H9 (cell line): ENCODE measurements around the gene STK32C. TPM values are rescaled to one million over a fixed set of nuclear protein-coding genes. Genes with fewer than 3 reads are reported as not detected.

Source experiments
- DNase-seq: peaks from one replicate; pipeline ENCODE4 v3.0.0-alpha.2; 2017
- H2AFZ ChIP-seq: one replicate; pipeline ENCODE4 v1.6.1; 2013; ENCODE audit warnings: mild to moderate bottlenecking, low read length, control low read depth, moderate library complexity
- H2AK5ac ChIP-seq: 2 replicates; pipeline ENCODE4 v1.6.1; 2013; ENCODE audit warnings: low read length, control low read depth, mixed read lengths; ENCODE audit not compliant: insufficient read length
- H2BK120ac ChIP-seq: one replicate; pipeline ENCODE4 v1.6.1; 2013; ENCODE audit warnings: low read depth, mild to moderate bottlenecking, low read length, control low read depth, inconsistent platforms; ENCODE audit not compliant: poor library complexity, severe bottlenecking
- H2BK12ac ChIP-seq: 2 replicates; pipeline ENCODE4 v1.6.1; 2013; ENCODE audit warnings: low read length, control low read depth, mixed read lengths, low read depth; ENCODE audit not compliant: insufficient read length
- H2BK15ac ChIP-seq: 2 replicates; pipeline ENCODE4 v1.6.1; 2013; ENCODE audit warnings: low read depth, low read length, control low read depth
- H2BK20ac ChIP-seq: one replicate; pipeline ENCODE4 v1.6.1; 2013; ENCODE audit warnings: low read depth, mild to moderate bottlenecking, low read length, control low read depth, inconsistent platforms; ENCODE audit not compliant: poor library complexity, severe bottlenecking
- H2BK5ac ChIP-seq: 2 replicates; pipeline ENCODE4 v1.6.1; 2013; ENCODE audit warnings: low read length, control low read depth, mixed read lengths; ENCODE audit not compliant: insufficient read length
- H3K14ac ChIP-seq: 2 replicates; pipeline ENCODE4 v1.6.1; 2013; ENCODE audit warnings: low read length, control low read depth; ENCODE audit not compliant: insufficient read depth
- H3K18ac ChIP-seq: 2 replicates; pipeline ENCODE4 v1.6.1; 2013; ENCODE audit warnings: low read depth, mild to moderate bottlenecking, mixed read lengths, low read length, control low read depth; ENCODE audit not compliant: insufficient read length
- H3K23ac ChIP-seq: 2 replicates; pipeline ENCODE4 v1.6.1; 2013; ENCODE audit warnings: low read length, control low read depth, mixed read lengths, low read depth; ENCODE audit not compliant: insufficient read length
- H3K23me2 ChIP-seq: 2 replicates; pipeline ENCODE4 v1.6.1; 2013; ENCODE audit warnings: low read depth, mild to moderate bottlenecking, mixed read lengths, low read length, control low read depth; ENCODE audit not compliant: insufficient read length, poor library complexity, severe bottlenecking
- H3K27ac ChIP-seq: 2 replicates; pipeline ENCODE4 v1.5.1; 2013; ENCODE audit warnings: low read length, control low read depth, mixed read lengths, low read depth; ENCODE audit not compliant: insufficient read length
- H3K27me3 ChIP-seq: 2 replicates; pipeline ENCODE4 v1.6.1; 2013; ENCODE audit warnings: low read length, control low read depth, inconsistent platforms; ENCODE audit not compliant: insufficient read depth
- H3K4ac ChIP-seq: 2 replicates; pipeline ENCODE4 v1.6.1; 2013; ENCODE audit warnings: low read depth, mild to moderate bottlenecking, control low read depth, inconsistent platforms, low read length, moderate library complexity
- H3K4me1 ChIP-seq: 2 replicates; pipeline ENCODE4 v1.6.1; 2013; ENCODE audit warnings: low read length, control low read depth, inconsistent platforms; ENCODE audit not compliant: insufficient read depth
- H3K4me2 ChIP-seq: 2 replicates; pipeline ENCODE4 v1.6.1; 2013; ENCODE audit warnings: low read length, control low read depth, mixed read lengths; ENCODE audit not compliant: insufficient read length, insufficient read depth
- H3K56ac ChIP-seq: 2 replicates; pipeline ENCODE4 v1.6.1; 2013; ENCODE audit warnings: low read depth, mild to moderate bottlenecking, mixed read lengths, low read length, control low read depth; ENCODE audit not compliant: insufficient read length
- H3K79me1 ChIP-seq: 2 replicates; pipeline ENCODE4 v1.6.1; 2013; ENCODE audit warnings: low read depth, mild to moderate bottlenecking, moderate library complexity, low read length, control low read depth, inconsistent platforms; ENCODE audit not compliant: insufficient read depth, poor library complexity, severe bottlenecking
- H3K79me2 ChIP-seq: 2 replicates; pipeline ENCODE4 v1.6.1; 2013; ENCODE audit warnings: low read length, control low read depth, inconsistent platforms; ENCODE audit not compliant: insufficient read depth
- H3K9ac ChIP-seq: 2 replicates; pipeline ENCODE4 v1.6.1; 2013; ENCODE audit warnings: low read length, control low read depth, mixed read lengths; ENCODE audit not compliant: insufficient read length; ENCODE audit errors: extremely low read depth
- H3K9me3 ChIP-seq: one replicate; pipeline ENCODE4 v1.6.1; 2013; ENCODE audit warnings: low read depth, low read length, inconsistent platforms; ENCODE audit not compliant: control insufficient read depth
- H3T11ph ChIP-seq: one replicate; pipeline ENCODE4 v1.6.1; 2013; ENCODE audit warnings: mild to moderate bottlenecking, low read length, control low read depth, inconsistent platforms
- H4K20me1 ChIP-seq: one replicate; pipeline ENCODE4 v1.6.1; 2013; ENCODE audit not compliant: control insufficient read depth, insufficient read length, insufficient read depth
- H4K5ac ChIP-seq: 2 replicates; pipeline ENCODE4 v1.6.1; 2013; ENCODE audit warnings: low read depth, mild to moderate bottlenecking, mixed read lengths, low read length, control low read depth; ENCODE audit not compliant: insufficient read length
- H4K8ac ChIP-seq: replicated peaks from 2 replicates; pipeline ENCODE4 v1.6.1; 2013; ENCODE audit warnings: low read length, control low read depth, mixed read lengths, low read depth; ENCODE audit not compliant: insufficient read length
- H4K91ac ChIP-seq: 2 replicates; pipeline ENCODE4 v1.6.1; 2013; ENCODE audit warnings: low read depth, mild to moderate bottlenecking, moderate library complexity, mixed read lengths, low read length, control low read depth; ENCODE audit not compliant: insufficient read length
- H3K27ac Mint-ChIP-seq, 3 experiments: 2 replicates in 2 of 3; 3 replicates in 1 of 3; pipeline ENCODE4 v1.8.0; 2020 to 2021; ENCODE audit warnings: mixed read lengths in 3 of 3, mild to moderate bottlenecking in 1 of 3, moderate library complexity in 1 of 3
- H3K27me3 Mint-ChIP-seq: 2 replicates; pipeline ENCODE4 v1.8.0; 2021; ENCODE audit warnings: low read depth, mild to moderate bottlenecking, moderate library complexity, mixed read lengths
- H3K36me3 Mint-ChIP-seq, 3 experiments: 2 replicates in 2 of 3; 3 replicates in 1 of 3; pipeline ENCODE4 v1.8.0; 2020 to 2021; ENCODE audit warnings: low read depth in 3 of 3, mixed read lengths in 3 of 3; ENCODE audit not compliant: insufficient read depth in 1 of 3
- H3K4me1 Mint-ChIP-seq, 2 experiments: 2 replicates each; pipeline ENCODE4 v1.8.0; 2020; ENCODE audit warnings: mixed read lengths in 2 of 2
- H3K4me3 Mint-ChIP-seq, 2 experiments: 2 replicates in 1 of 2; 3 replicates in 1 of 2; pipeline ENCODE4 v1.8.0; 2020 to 2021; ENCODE audit warnings: mild to moderate bottlenecking in 2 of 2, mixed read lengths in 2 of 2, moderate library complexity in 1 of 2
- H3K9me3 Mint-ChIP-seq, 2 experiments: 2 replicates in 1 of 2; 3 replicates in 1 of 2; pipeline ENCODE4 v1.8.0; 2020; ENCODE audit warnings: mild to moderate bottlenecking in 2 of 2, mixed read lengths in 2 of 2, moderate library complexity in 1 of 2
- CTCF ChIP-seq: fragments of 200-600 bp; sonication (generic); conservative IDR thresholded peaks from 3 replicates; pipeline ENCODE4 v1.8.0; 2021; ENCODE audit warnings: antibody characterized with exemption, mild to moderate bottlenecking
- WGBS: extraction: QIAGEN DNeasy Blood & Tissue Kit; methylation state at CpG from one replicate; pipeline ENCODE4 v1.1.7; 2013; ENCODE audit warnings: missing lambda C conversion rate, low lambda C conversion rate, mixed read lengths; ENCODE audit not compliant: insufficient read length; ENCODE audit errors: extremely low coverage; 5-methylcytosine and 5-hydroxymethylcytosine counted together
- total RNA-seq: library from RNA; stranded (reverse); gene quantifications from 2 replicates; pipeline ENCODE4 v1.2.1, GENCODE V29; 2021

The STK32C gene
- total RNA-seq, 1 experiment from 2014 or later = 11.3 TPM

GRCh38 chr10:132164761-132165278, 142.9 kb downstream of the STK32C start:
- H4K5ac ChIP-seq = no peak overlapping the region

More at GRCh38 chr10:132164761-132165278, 142.9 kb downstream of the STK32C start:
- no peaks in the 10 kb centered on the region for H3K79me1 ChIP-seq
- no peaks in the 10 kb centered on the region for H3K9me3 Mint-ChIP-seq
- DNase-seq = peak; percentile 69
- no peaks in the 10 kb centered on the region for H3K27me3 ChIP-seq
- WGBS = no CpG with 5 or more reads among the region's 20 CpGs
- no peak overlapping the region for H3K9ac ChIP-seq
- H3K36me3 Mint-ChIP-seq = no peaks in the 10 kb centered on the region
- no peak overlapping the region for H2BK12ac ChIP-seq
- peaks cover 7% of the 10 kb centered on the region for H3K27me3 Mint-ChIP-seq
- no peak overlapping the region; a peak in 1 of 5 replicates for H3K4me3 Mint-ChIP-seq
- H3K27ac Mint-ChIP-seq = no peak overlapping the region
- H3K4me2 ChIP-seq = no peak overlapping the region
- no peak overlapping the region for H3K14ac ChIP-seq
- no peaks in the 10 kb centered on the region; the same call in 1 of the 2 replicates for H3K4me1 ChIP-seq
- no peak for TF ChIP-seq CTCF
- no peaks in the 10 kb centered on the region for H3K9me3 ChIP-seq
- no peak overlapping the region for H3K23ac ChIP-seq
- no peak overlapping the region for H2AK5ac ChIP-seq
- no peak overlapping the region for H3K27ac ChIP-seq
- no peak overlapping the region for H3T11ph ChIP-seq
- no peak overlapping the region for H3K56ac ChIP-seq
- H3K4ac ChIP-seq = no peak overlapping the region
- H3K4me1 Mint-ChIP-seq = peaks cover 14 to 24% of the 10 kb centered on the region in 2 experiments
- no peak overlapping the region for H3K18ac ChIP-seq
- no peaks in the 10 kb centered on the region for H3K79me2 ChIP-seq
- no peak overlapping the region for H2BK20ac ChIP-seq
- H3K23me2 ChIP-seq = no peaks in the 10 kb centered on the region
- H4K20me1 ChIP-seq = no peaks in the 10 kb centered on the region
- H2BK120ac ChIP-seq = no peak overlapping the region
- H2BK5ac ChIP-seq = no peak overlapping the region
- H2BK15ac ChIP-seq = no peak overlapping the region
- no peak overlapping the region for H2AFZ ChIP-seq
- no peak overlapping the region for H4K91ac ChIP-seq
- no peak overlapping the region for H4K8ac ChIP-seq
